Cardiac atrium fibroblast (primary cell): Measurements from ENCODE around the gene IL36RN. TPM values are rescaled to one million over a fixed set of nuclear protein-coding genes. Genes with fewer than 3 reads are reported as not detected.

Experiments
- total RNA-seq: library from RNA; depleted of rRNA; stranded (reverse); fragments of >200 nt; gene quantifications from 2 replicates; pipeline ENCODE4 v1.2.3, GENCODE V29; 2015

Gene IL36RN
- total RNA-seq: not detected in 2 replicates

GRCh38 chr2:113058998-113059960 is at the start of gene IL36RN:
TSS of gene IL36RN (plus strand) at chr2:113059198. CDS start at chr2:113059439, 241 bp downstream.

DNA sequence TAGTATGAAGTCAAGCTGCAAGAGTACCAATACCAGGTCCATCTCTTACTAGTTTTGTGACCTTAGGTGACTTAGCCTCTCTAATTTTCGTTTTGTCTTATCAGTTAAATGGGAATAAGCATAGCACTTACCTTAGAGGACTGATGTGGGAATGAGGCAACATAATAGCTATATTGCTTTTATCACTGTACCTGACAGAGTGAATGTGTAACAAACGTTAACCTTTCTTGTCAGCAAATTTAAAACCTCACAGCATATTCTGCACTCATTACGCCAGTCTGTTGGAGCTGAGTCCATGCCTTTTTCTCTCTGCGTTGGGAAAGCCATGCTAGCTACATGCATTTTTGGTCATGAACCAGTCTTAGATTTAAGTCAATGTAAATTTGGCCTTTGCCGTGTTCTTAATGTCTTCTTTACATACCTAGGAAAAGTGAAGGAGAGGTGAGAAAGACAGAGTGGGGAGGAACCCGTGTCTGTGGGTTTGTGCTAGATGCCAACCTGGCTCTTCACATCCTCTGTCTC is 6.5 kb upstream of the IL36RN start, which contains the start of gene IL36B:
Gene IL36B, minus strand, starts transcription at position 472 of the 522 bp plus-strand sequence.

GRCh38 chr2:113067681-113068080 is 8.7 kb downstream of the IL36RN start, which contains the start of gene IL1F10:
TSS of gene IL1F10 (plus strand) at chr2:113067970. CDS start at chr2:113072739, 4,769 bp downstream.

Other genes with a start within 250 kb of the IL36RN start
- gene IL1B, start 222.4 kb upstream of the IL36RN start, total RNA-seq: 0.72 and 8.4 TPM in 2 replicates
- not detected in 2 replicates for gene IL37, start 148.0 kb upstream of the IL36RN start, total RNA-seq
- gene IL36G, start 81.2 kb upstream of the IL36RN start, total RNA-seq: not detected in 2 replicates
- not detected in 2 replicates for gene IL36A, start 53.7 kb upstream of the IL36RN start, total RNA-seq
- gene IL36B, start 6.3 kb upstream of the IL36RN start, total RNA-seq: not detected in 2 replicates
- not detected in 2 replicates for gene IL1F10, start 8.8 kb downstream of the IL36RN start, total RNA-seq
- not detected in 2 replicates for gene IL1RN, start 68.4 kb downstream of the IL36RN start, total RNA-seq
- 0.16 and 0.18 TPM in 2 replicates for gene PSD4, start 114.8 kb downstream of the IL36RN start, total RNA-seq
- gene PAX8, start 219.7 kb downstream of the IL36RN start, total RNA-seq: under 0.01 TPM in 1 of 2 replicates, not detected in the other